Measurements from ENCODE around the gene RFX4.

DNA sequence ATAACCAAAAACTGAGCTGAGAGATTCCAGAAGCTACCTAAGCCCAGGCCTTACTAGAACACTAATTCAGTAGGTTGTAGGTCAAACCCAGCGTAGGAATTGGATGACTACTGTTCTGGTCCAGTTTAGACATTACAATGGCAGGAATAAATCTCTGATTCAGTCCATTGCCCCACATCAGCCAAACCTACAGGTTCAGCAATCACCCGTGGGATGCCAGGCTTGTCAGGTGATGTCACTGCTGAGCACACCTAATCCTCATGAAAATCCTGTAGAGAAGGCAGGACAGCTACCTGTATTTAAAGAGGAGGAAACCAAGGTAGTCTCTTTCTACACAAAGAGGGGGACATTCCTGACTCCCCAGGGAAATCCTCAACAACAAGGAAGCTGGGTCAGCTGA, 63.7 kb downstream of the RFX4 start:
- TF ChIP-seq, protein P1, sequence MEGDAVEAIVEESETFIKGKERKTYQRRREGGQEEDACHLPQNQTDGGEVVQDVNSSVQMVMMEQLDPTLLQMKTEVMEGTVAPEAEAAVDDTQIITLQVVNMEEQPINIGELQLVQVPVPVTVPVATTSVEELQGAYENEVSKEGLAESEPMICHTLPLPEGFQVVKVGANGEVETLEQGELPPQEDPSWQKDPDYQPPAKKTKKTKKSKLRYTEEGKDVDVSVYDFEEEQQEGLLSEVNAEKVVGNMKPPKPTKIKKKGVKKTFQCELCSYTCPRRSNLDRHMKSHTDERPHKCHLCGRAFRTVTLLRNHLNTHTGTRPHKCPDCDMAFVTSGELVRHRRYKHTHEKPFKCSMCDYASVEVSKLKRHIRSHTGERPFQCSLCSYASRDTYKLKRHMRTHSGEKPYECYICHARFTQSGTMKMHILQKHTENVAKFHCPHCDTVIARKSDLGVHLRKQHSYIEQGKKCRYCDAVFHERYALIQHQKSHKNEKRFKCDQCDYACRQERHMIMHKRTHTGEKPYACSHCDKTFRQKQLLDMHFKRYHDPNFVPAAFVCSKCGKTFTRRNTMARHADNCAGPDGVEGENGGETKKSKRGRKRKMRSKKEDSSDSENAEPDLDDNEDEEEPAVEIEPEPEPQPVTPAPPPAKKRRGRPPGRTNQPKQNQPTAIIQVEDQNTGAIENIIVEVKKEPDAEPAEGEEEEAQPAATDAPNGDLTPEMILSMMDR (IDR thresholded peaks at IDR 0.05; ENCODE audit: low read length) = no peak
- TF ChIP-seq EZH2 (optimal IDR thresholded peaks at IDR 0.05; ENCODE audit: low read depth, low read length) = no peak

Data from MM.1S (cell line).